Loucy (cell line): ENCODE results near the gene SMO.

ENCODE experiments used
- H2AFZ ChIP-seq: fragments of 200-600 bp; sonication (generic); 2 replicates; pipeline ENCODE4 v1.6.0; 2016; ENCODE audit warnings: antibody characterized with exemption, mild to moderate bottlenecking, low read length, moderate library complexity
- H3F3A ChIP-seq: fragments of 200-600 bp; 2 replicates; pipeline ENCODE4 v1.6.0; 2016; ENCODE audit warnings: antibody characterized with exemption, low read depth, mild to moderate bottlenecking
- H3K27me3 ChIP-seq: fragments of 200-600 bp; sonication (generic); 2 replicates; pipeline ENCODE4 v1.6.1; 2014; ENCODE audit warnings: low read length, mild to moderate bottlenecking; ENCODE audit not compliant: insufficient read depth, poor library complexity, severe bottlenecking
- H3K36me3 ChIP-seq: fragments of 200-600 bp; sonication (generic); 2 replicates; pipeline ENCODE4 v1.6.1; 2016; ENCODE audit warnings: low read length; ENCODE audit not compliant: insufficient read depth
- H3K4me1 ChIP-seq: fragments of 200-600 bp; sonication (generic); 2 replicates; pipeline ENCODE4 v1.5.1; 2014; ENCODE audit warnings: low read length, mild to moderate bottlenecking; ENCODE audit not compliant: insufficient read depth, poor library complexity, severe bottlenecking
- H3K4me2 ChIP-seq: fragments of 200-600 bp; sonication (generic); 2 replicates; pipeline ENCODE4 v1.6.0; 2014; ENCODE audit warnings: antibody characterized with exemption, low read length, low read depth, mild to moderate bottlenecking; ENCODE audit not compliant: poor library complexity, severe bottlenecking
- H3K4me3 ChIP-seq: fragments of 200-600 bp; sonication (generic); 2 replicates; pipeline ENCODE4 v1.5.1; 2014; ENCODE audit warnings: low read length, mild to moderate bottlenecking, mixed read lengths; ENCODE audit not compliant: poor library complexity, severe bottlenecking
- H3K79me2 ChIP-seq: fragments of 200-600 bp; sonication (generic); 2 replicates; pipeline ENCODE4 v1.6.1; 2014; ENCODE audit warnings: low read length; ENCODE audit not compliant: insufficient read depth
- H3K9ac ChIP-seq: fragments of 200-600 bp; sonication (generic); 2 replicates; pipeline ENCODE4 v1.6.0; 2014; ENCODE audit warnings: mild to moderate bottlenecking, low read depth, low read length, moderate library complexity; ENCODE audit not compliant: poor library complexity, severe bottlenecking
- H3K9me2 ChIP-seq: fragments of 200-600 bp; sonication (generic); replicated peaks from 2 replicates; pipeline ENCODE4 v1.6.1; 2016; ENCODE audit warnings: low read depth, low read length, mixed read lengths
- H3K9me3 ChIP-seq: fragments of 200-600 bp; sonication (generic); 2 replicates; pipeline ENCODE4 v1.6.1; 2014; ENCODE audit warnings: mild to moderate bottlenecking, antibody characterized with exemption, low read length, low read depth; ENCODE audit not compliant: insufficient read depth
- H4K20me1 ChIP-seq: fragments of 200-600 bp; sonication (generic); 2 replicates; pipeline ENCODE4 v1.6.0; 2014; ENCODE audit warnings: antibody characterized with exemption, low read length, mild to moderate bottlenecking; ENCODE audit not compliant: insufficient read depth, poor library complexity, severe bottlenecking
- EZH2phosphoT487 ChIP-seq: fragments of 200-600 bp; IDR thresholded peaks from 2 replicates; pipeline ENCODE4 v1.6.1; 2018; ENCODE audit warnings: antibody characterized with exemption, mild to moderate bottlenecking, moderate library complexity, borderline replicate concordance
- TF ChIP-seq, protein P1 (sequence below): fragments of 200-600 bp; sonication (generic); conservative IDR thresholded peaks from 2 replicates; pipeline ENCODE4 v1.5.1; 2014; ENCODE audit warnings: mild to moderate bottlenecking, antibody characterized with exemption, low read length

Gene SMO

DNA sequence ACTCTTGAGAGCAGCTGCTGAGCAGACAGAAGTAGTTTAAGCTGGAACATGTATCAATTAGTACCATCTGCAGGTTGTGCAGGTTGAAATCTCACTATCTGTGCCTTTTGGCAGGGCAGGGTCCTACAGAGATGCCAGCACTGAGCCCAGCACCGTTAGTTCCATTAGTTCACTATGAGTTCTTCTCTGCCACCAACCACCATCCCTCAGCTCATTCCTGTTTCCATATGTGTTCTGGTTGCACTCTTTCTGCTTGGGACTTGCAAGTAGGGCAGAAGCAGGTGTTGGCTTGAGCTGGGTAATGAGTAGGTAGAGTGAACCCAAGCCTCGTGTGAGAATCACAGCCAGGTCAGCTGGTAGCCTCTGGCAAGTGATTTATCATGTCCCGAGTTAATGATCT lies 2.8 kb downstream of the SMO start:
- no peaks in the 10 kb centered on the region for H3K9me2 ChIP-seq
- peaks cover 9% of the 10 kb centered on the region for H4K20me1 ChIP-seq
- no peaks in the 10 kb centered on the region for H3K9me3 ChIP-seq
- no peaks in the 10 kb centered on the region; the same call in 1 of the 2 replicates for H3F3A ChIP-seq
- peak overlapping the region; percentile 22 for H3K4me3 ChIP-seq
- TF ChIP-seq, protein P1, sequence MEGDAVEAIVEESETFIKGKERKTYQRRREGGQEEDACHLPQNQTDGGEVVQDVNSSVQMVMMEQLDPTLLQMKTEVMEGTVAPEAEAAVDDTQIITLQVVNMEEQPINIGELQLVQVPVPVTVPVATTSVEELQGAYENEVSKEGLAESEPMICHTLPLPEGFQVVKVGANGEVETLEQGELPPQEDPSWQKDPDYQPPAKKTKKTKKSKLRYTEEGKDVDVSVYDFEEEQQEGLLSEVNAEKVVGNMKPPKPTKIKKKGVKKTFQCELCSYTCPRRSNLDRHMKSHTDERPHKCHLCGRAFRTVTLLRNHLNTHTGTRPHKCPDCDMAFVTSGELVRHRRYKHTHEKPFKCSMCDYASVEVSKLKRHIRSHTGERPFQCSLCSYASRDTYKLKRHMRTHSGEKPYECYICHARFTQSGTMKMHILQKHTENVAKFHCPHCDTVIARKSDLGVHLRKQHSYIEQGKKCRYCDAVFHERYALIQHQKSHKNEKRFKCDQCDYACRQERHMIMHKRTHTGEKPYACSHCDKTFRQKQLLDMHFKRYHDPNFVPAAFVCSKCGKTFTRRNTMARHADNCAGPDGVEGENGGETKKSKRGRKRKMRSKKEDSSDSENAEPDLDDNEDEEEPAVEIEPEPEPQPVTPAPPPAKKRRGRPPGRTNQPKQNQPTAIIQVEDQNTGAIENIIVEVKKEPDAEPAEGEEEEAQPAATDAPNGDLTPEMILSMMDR = no peak
- H3K9ac ChIP-seq = no peak overlapping the region
- H3K4me1 ChIP-seq = peaks cover 37% of the 10 kb centered on the region
- H3K4me2 ChIP-seq = peak overlapping the region; percentile 98
- peaks cover 31% of the 10 kb centered on the region; the same call in 1 of the 2 replicates for H3K79me2 ChIP-seq
- no peak overlapping the region for H2AFZ ChIP-seq
- H3K36me3 ChIP-seq = no peaks in the 10 kb centered on the region
- H3K27me3 ChIP-seq = no peaks in the 10 kb centered on the region

DNA sequence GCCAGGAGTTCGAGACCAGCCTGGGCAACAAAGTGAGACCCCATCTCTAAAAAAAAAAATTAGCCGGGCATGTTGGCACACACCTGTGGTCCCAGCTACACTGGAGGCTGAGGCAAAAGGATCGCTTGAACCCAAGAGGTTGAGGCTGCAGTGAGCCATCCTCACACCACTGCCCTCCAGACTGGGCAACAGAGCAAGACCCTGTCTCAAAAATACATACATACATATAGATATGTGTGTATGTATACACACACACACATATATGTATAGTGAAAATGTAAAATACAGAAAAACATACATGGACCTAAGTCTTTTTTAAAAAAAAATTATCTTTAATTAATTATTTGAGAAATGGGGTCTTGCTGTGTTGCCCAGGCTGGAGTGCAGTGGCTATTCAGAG lies 5.5 kb downstream of the SMO start:
- no peak overlapping the region for H3K9ac ChIP-seq
- no peak overlapping the region for H3K4me3 ChIP-seq
- no peaks in the 10 kb centered on the region for H3K27me3 ChIP-seq
- H3K9me3 ChIP-seq = no peaks in the 10 kb centered on the region
- no peaks in the 10 kb centered on the region for H3F3A ChIP-seq
- peaks cover 31% of the 10 kb centered on the region; the same call in 1 of the 2 replicates for H3K79me2 ChIP-seq
- H3K9me2 ChIP-seq = no peaks in the 10 kb centered on the region
- peaks cover 9% of the 10 kb centered on the region for H4K20me1 ChIP-seq
- H3K4me1 ChIP-seq = peaks cover 30% of the 10 kb centered on the region
- TF ChIP-seq, protein P1 = no peak
- no peak for TF ChIP-seq EZH2phosphoT487
- no peak overlapping the region for H2AFZ ChIP-seq
- H3K36me3 ChIP-seq = no peaks in the 10 kb centered on the region
- no peak overlapping the region for H3K4me2 ChIP-seq

DNA sequence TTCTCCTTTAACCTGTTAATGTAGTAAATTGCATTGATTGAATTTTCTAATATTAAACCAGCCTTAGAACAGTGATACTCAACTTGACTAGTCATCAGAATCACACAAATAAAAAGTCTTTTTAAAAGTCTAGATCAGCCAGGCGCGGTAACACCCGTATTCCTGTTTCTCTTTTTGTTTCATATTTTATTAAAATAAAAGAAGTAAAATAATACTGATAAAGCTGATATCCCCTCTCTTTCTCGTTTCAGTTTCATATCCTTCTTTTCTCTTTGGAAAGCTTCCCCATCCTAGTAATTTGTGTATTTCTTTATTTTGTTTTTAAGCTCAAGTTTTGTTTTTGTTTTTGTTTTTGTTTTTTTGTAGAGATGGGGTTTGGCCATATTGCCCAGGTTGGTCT lies 9.3 kb downstream of the SMO start:
- no peak overlapping the region for H3K9ac ChIP-seq

More for the DNA sequence above, 9.3 kb downstream of the SMO start:
- peaks cover 6% of the 10 kb centered on the region; the same call in 1 of the 2 replicates for H3K79me2 ChIP-seq
- no peaks in the 10 kb centered on the region for H3K9me2 ChIP-seq
- no peaks in the 10 kb centered on the region for H3K27me3 ChIP-seq
- H3K36me3 ChIP-seq = no peaks in the 10 kb centered on the region
- H3F3A ChIP-seq = no peaks in the 10 kb centered on the region
- no peak overlapping the region for H2AFZ ChIP-seq
- no peak overlapping the region for H3K4me3 ChIP-seq
- TF ChIP-seq EZH2phosphoT487 = no peak
- TF ChIP-seq, protein P1 = no peak
- H3K9me3 ChIP-seq = no peaks in the 10 kb centered on the region
- H3K4me1 ChIP-seq = no peaks in the 10 kb centered on the region
- no peak overlapping the region for H3K4me2 ChIP-seq
- no peaks in the 10 kb centered on the region for H4K20me1 ChIP-seq
